AML-193 (cell line): Measurements from ENCODE around the gene RAD51B.

ENCODE experiments used
- DNase-seq, 2 experiments: peaks; one replicate each; lab custom pipeline; 2025; lab: John Stamatoyannopoulos, UW

The RAD51B gene

DNA sequence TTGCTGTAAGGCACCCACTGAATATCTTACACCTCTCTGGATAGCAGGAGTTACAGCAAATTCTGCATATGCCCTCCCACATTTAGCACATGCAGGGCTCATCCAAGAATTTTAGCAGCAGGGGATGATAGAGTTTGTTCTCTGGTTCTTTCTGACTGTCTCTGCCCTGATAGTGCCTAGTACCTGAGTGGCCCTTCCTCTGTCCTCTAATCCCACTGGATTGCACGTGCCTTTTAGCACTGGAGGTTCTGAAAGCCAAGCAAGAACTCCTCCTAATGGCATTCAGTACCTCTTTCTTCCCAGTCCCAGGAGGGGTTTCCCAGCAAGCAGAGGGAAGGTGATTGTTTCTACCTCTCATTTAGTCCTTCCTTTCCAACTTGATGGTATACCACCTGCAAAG lies 566.9 kb downstream of the RAD51B start:
- no peak for DNase-seq

DNA sequence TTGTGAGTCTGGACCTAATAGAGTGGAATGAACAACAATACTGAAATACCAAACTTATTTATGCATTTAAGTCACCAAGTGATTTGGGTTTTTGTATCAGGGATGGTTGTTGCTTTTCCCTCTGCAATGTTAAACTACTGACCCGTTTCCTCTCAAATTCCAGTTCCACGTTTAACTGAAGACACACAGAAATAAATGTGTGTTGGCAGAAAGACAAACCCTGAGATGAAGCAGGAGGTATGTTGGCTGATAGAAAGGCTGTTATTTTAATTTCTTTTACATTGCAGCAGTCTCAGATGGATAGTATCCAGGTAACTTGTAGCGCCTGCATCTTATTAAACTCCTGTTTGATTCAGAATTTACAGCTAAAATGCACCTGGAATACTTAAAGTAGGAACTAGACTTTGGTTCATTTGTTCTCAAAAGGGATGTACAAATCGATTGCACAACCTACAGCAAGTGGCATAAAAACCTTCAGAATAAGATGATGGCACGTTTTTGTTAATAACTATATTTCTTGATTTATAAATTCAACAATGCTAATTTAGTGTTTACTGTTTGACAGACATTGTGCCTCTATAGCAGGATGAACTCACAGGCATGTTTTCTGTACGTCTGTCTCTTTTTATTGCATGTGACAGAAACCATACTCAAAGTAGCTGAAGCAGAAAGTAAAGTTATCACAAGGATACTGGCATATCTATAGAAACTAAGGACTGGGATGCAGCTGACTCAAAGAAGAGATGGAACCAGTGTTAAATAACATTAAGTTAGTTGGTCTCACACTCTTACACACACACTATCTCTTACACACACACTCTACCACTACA lies 567.6 kb downstream of the RAD51B start:
- peak in 1 of 2 experiments; percentile 6 for DNase-seq

DNA sequence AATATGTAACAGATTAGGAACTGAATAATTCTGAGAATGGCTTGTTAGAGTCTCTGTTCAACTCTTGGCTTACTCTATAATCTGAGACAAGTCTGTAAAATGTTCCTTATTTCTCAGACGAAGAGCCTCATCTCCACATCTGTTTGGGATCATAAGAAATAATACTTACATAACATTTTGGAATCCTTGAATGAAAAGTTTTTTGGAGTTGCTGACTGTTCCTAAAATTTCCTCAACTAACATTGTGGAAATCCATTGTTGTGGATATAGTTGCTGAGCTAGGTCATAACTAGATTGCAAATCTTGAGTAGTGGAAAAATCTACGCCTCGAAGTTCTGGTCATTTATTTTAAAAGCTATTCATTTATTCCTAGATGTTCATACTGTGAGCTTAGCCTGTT lies 570.4 kb downstream of the RAD51B start:
- DNase-seq = no peak

DNA sequence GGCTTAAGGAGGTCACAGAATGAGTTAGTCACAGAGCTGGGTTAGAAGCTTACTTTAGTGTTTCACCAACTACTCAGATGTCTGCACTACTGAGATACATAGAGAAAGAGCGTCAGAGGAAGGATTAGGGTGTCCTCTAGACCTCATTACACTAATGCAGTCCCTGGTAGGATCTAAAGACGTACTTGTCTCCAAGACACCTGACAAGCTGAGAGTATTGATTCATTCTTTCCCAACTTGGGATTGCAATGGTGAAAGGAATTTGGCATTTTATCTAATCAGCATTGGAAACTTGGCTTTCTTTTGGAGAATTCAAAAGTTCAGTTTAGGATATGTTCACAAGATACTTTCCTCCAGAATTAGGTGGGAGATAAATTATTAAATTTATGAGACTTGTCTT lies 571.2 kb downstream of the RAD51B start:
- DNase-seq = no peak

DNA sequence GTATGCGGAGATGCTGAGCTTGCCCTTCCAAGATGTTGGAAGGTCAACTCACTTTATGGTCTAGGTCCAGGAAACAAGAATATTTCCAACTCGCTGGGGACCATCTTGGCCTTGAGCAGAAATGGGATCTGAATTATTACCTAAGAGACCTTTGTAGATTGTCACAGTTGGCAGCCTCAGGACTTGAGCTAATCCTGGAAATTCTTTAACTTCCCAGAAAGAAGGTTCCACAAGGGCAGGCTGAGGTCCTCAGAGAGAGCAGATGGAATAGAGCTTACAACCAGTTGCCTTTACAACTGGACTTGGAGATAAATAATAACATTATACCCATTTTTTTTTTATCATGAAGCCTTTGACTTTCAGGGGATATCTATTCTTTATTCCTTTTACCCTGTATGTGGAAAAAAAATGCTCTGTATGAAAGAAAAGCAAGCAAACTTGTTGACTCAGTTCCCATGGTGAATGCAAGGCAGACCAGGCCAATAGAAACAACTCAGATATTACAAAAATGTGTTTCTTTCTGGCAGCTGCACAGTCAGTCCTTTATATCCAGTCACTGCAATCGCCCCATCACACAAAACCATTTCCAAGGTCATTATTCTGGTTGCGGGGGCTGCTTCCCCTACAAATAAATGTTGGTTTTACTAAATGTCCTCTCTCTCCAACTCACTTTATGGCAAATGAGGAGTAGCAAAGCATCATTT lies 571.9 kb downstream of the RAD51B start:
- no peak for DNase-seq

DNA sequence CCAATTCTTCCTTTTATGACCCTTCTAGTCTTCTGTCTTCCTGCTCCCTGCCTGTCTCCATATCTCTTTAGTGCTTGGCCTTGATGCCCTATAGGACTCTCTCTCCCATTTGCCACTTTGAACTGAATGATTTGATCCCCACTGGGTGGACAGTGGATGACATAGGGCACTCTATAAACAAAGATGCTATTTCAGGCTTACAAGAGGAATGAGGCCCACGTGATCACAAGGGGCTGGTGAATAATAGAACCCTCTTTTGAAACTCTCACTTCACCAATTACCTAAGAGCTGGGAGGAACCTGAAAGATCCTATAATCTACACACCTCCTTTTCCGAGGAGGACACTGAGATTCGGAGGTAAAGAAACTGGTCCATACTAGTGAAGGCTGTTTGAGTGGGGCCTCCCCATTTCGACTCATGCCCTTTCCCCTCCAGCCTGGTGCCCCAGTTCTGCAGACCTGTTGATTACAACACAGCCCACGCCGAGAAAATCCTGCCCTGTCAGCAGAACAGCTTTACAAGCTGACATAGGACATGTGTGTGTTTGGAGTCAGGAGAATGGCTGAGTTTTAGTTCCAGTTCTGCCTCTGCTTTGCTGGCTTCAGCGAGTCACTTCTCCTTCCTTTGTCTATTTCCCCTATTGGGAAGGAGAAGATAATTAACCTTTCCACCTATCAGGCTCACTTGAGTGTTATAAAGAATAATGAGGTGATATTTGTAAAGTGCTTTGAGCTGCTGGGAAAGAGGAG lies 573.0 kb downstream of the RAD51B start:
- no peak for DNase-seq

DNA sequence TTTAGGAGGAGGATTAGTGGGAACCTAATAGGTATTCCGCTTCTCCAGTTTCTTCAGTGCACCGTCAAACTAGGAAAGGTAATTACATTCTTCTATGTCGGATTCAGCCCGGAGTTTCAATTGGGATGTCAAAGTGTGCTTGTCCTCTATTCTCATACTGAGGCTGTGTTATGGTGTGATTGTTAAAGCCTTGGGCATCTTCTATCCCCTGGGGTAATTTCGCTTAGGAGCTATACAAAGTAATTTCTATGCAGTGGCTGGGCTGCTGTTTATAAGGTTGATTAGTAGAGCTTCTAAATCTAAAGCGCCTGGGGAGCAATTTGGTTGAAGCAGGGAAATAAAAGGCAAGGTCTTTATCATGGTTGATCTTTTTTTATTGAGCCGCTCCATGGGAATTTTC lies 573.7 kb downstream of the RAD51B start:
- no peak for DNase-seq

DNA sequence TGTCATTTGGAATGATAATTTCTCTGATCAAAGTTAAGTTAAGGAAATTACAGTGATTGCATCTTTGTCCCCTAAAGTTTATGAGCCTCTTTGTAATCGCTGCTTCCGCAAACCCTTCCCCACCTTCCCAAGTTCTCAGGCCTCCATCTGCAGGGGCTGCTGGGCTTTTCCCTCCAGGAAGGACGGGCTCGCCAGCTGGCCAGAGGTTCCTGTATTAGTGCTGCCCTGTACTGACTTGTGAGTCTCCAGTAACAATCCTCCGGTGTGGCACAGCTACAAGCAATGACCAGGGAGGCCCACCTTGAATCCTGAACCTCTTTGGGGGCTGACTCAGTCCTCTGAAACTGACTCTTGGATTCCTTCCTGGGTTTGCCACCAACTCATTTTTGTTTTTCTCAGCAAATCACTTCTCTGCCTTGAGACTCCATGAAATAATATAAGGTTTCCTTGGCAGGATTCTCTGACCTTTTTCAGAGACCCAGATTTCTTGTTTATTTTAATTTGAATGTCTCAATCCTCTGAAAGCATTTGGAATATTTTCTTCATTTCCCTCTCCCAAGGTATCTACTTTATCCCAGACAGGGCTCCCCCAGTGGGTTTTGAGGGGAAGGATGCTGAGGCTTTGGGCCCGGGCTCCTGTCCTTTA lies 574.7 kb downstream of the RAD51B start:
- DNase-seq = no peak

DNA sequence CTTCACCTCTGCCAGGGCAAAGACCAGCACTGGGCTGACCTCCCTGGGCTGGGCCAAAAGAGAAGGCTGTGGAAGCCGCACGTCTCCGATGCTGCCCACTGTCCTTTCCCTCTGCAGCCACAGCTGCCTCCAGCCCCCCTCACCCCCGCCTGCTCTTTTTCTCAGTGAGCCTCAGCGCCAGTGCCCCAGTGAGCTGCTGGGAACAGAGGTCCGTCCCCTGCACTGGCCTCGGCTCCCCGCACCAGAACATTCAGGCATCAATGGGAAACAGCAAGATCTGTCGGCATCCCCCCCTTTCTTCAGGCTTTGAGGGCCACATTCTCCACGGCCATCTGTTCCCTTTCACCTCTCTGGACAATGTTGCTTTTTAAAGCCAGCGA lies 575.2 kb downstream of the RAD51B start:
- no peak for DNase-seq

DNA sequence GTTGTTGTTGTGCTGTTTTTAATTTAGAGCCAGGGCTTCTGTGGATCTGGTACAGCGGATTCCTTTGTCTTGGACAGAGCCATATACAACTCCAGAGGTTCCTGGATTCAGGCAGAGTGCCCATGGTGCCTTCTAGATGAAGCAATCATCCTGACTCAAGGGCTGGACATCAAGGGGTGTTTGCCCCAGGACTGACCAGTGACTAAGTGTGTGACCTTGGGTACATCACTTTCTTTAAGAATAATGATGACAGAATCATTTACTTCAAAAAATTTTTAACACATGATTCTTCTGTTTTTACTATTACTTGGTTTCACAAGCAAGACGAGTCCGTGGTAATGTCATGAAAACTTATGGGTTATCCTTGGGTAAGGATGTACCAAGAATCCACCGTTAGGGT lies 576.0 kb downstream of the RAD51B start:
- DNase-seq = no peak

DNA sequence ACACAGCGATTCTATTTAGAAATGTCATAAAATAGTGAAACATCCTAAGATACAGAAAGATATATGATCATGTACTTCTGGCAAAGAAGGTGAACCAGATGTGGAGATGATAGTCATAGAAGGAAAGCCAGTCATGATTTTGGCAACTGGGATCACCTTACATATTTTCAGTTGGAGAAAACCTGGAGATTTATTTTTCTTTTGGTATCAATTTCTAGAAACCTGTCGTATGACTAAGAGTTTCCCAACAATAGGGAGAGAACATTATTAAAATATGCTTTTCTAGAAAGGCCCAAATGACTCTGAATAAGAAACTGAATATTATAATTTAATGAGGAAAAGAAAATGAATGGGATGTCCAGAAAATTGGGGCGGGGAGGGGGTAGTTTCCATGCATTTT lies 576.9 kb downstream of the RAD51B start:
- no peak for DNase-seq

DNA sequence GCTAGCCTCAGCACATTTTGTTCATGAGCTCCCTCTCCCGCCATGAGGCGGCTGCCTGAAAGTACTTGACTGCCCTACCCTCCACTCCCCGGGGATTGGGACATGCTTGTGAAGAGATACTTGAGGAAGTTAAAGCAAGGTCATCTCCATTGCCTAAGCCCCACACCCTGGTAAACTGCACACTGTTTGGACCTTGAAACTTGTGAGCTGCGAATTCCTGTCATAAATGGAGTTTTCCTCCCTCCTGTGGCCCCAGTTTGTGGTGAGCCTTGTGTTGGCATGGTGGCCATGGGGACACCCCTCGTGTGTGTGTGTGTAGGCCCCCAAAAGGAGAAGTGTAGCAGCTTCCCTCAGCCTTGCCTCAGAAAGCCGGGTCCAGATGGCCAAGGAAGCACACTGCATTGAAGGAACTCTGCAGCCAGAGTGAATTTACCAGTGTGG lies 577.8 kb downstream of the RAD51B start:
- DNase-seq = peak in 1 of 2 experiments; percentile 29

DNA sequence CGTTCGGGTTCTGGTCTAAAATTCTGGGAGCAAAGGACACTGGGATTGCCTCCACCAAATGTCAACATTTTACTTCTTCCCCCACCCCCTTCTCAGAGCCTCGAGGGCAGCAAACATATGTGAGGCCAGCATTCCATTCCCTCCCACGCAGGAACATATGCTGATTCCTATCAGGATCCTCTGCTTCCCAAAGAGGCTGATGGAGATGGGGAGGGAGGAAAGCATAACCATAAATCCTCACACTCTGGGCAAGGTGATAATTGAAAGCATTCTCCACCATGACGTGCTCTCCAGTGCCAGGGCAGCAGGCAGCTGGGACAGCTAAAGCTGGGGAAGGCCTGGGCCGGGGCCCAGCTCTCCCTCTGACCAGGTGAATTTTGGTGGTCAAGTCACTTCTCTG lies 578.2 kb downstream of the RAD51B start:
- no peak for DNase-seq

DNA sequence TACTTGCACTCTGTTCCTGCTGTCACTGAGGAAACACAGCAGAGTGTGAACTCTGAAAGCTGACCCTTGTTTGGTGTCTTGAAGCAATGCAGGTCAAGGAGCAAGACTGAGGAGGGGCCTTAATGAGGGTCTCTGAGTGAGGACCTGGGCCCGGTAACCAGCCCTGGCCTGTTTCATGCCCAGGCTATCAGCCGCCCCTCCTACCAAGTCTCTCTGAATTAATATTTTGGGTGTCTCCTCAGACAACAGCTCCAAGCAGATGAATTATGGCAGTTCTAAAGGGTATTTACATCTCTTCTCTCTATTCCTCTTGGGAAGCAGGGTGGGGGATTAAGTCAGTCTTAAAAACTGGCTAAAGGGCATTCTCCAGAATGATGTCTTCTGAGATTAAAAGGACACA lies 578.8 kb downstream of the RAD51B start:
- no peak for DNase-seq

DNA sequence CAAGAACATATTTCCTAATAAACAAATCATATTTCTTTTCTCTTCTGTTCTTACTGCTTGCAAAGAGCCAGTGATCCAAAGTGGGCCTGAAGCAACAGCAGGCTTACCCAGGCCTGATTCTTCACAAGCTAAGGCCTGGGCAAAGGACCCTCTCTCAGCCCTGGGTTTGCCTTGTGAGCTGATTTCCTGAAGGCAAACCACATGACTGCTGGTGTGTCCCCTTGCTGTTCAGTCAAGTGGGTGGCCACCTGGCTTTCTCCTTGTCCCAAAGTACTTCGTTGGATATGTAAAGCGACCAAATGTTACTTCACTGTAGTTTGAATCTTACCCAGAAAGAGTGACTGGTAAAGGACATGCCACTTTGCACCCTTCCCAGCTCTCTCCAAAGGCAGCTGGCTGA lies 580.4 kb downstream of the RAD51B start:
- DNase-seq = no peak

DNA sequence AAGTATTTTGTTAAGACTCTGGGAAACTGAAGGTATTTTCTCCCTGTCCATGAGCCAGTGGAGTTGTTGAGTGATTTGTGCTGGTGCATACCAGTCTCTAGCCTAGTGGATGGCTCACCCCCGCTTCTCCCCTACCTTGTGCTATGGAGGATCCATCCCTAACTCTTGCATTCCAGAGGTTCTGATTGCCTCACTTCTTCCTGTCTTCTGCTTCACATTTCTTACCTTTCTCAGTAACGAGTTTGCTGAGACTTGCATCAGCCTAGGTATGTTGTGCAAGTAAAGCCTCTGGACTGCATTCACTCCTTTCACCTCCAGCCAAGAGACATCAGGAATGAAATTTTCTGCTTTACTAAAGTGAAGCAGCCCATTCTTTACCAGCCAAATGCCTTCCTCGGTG lies 581.7 kb downstream of the RAD51B start:
- DNase-seq = no peak

DNA sequence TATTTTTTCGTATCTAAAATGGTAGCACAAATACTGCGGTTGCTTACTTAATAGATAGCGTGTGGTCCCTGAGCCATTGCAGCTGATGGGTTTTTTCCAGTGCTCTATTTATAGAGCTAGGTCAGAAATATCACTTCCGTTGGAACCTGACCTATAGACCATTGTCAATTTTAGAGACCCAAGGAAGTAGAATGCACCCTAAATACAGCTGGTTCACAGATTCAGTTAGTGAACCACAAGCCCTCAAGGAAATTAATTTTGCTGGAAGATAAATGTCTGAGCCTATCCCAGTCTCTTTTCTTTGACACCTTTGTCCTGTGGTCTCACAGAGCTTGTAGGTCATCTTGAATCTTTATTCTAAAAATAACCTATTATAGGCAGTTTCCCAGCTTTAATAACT lies 582.3 kb downstream of the RAD51B start:
- DNase-seq = no peak

DNA sequence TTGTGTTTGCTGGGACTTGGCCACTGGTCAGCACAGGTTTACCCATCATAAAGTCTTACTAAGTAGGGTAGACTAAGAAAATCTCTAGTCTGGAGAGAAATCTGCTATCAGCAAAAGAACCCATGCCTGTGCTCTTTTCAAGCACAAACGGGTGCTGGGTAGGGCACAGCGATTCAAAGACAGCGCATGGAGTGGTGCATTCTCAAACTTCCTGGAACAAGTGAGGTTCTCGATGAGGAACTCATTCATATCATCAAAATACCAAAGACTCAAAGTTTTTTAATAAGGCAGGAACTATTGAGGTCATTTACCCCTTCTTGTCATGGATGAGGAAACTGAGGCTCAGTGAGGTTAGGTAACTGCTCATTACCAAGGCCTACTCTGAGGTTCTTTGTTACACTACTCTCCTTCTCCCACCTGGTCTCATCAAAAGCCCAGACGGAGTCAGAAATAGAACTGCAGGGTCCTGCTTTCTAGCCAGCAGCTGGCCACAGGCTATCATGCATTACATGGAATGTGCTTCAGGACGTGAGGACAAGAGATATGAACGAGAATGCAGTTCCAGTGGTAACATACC lies 583.0 kb downstream of the RAD51B start:
- DNase-seq = no peak

DNA sequence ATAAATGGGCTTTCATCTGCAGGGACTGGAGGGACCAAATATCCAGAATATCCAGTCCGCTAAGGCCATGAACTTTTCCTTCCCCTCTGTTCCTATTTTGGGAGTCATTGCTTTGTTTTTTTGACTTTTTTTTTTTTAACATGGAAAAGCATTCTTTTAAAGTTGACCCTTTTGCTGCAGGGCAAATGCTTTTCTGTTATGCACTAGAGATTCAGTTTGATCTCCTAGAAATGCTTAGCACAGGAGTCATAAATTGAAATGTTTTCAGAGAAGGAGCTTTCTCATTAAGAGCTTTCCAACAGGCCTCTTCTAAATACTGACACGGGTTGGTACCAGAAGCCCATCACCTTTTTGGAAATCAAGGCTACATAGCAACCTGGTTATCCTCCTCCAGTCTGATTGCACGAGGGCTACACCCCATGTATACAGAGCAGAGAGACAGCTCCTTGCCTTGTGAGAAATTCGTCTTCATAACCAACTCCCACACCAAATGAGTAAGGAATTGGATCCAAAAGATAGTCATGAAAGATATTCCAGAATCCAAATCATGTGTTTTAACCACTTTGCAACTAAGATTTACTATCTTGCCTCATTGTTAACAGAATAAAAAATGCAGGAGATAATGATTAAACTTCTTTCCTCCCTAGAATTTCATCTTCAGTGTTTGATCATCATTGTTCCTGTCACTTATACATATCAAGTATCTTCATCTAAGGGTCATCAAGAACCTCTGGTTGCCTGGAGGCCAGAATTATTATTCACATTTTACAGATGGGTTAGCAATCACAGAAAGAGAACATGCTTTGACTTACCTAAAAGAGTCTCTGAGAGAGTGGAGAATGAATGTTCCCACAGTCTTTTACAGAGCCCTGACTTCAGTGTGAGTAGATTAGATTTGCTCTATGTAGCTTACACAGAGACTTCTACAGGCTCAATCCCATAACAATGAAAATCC lies 583.9 kb downstream of the RAD51B start:
- no peak for DNase-seq

DNA sequence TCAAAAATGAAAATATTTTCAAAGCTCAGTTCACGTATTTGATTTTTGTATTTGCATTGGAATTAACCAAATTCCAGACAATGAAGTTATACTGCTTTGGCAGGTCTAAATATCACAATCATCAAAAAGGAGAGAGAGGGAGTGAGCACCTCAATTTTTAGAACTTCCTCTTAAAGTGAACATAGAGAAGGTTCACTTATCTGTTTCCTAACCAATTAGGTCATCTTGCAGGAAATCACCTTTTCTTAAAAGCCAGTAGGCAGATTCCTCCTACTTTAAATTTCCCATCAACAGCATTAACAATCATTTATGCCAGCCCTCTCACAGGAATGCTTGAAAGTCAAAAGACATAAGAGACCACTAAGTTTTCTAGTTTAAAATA lies 584.6 kb downstream of the RAD51B start:
- no peak for DNase-seq

DNA sequence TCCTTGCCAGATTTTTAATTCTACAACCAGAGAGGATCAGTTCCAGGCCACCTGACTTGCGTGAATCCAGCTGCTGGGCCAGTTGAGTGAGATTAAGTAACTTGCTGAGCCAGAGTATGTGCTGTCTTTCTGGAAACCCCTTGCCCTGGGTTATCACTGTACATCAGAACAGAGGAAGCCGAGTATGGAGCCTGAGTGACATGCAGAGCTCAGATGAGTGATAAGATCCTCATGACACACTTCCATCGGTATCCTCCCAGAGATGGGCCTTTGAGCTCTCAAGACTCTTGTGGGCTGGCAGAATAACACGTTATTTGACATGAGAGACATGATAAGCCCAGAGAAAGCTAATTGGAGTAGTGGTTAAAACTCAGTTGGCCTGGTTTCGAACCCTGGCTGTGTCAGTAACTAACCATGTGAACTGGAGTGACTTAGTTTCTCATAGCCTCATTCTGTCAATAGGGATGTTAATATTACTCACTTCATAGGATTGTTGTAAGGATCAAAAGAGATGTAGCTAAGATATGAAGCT lies 585.1 kb downstream of the RAD51B start:
- no peak for DNase-seq
